ENCODE results near the gene MYPOP. TPM values are rescaled to one million over a fixed set of nuclear protein-coding genes. Genes with fewer than 3 reads are reported as not detected.

Gene MYPOP
- total RNA-seq, 2 experiments from 2014 or later, result 5.2 to 15.6 TPM

DNA sequence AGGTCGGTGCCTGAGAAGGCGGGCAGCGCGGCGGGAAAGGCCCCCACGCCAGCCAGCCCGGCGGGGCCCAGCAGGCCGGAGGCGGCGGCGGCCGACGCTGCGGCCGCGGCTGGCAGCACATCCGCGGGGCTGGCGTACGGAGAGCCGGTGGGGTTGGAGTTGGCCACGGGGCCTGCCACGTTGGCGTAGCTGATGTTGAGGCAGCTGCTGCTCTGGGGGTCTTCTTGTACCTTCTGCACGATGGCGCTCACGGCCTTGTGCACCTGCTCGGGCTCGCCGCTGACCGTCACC is 38.0 kb upstream of the MYPOP start:
- no peak for DNase-seq (ENCODE audit: low spot score)
- no peak for TF ChIP-seq EZH2phosphoT487 (IDR thresholded peaks at IDR 0.05; ENCODE audit: borderline replicate concordance, low read depth, low read length)
- TF ChIP-seq, protein P1, sequence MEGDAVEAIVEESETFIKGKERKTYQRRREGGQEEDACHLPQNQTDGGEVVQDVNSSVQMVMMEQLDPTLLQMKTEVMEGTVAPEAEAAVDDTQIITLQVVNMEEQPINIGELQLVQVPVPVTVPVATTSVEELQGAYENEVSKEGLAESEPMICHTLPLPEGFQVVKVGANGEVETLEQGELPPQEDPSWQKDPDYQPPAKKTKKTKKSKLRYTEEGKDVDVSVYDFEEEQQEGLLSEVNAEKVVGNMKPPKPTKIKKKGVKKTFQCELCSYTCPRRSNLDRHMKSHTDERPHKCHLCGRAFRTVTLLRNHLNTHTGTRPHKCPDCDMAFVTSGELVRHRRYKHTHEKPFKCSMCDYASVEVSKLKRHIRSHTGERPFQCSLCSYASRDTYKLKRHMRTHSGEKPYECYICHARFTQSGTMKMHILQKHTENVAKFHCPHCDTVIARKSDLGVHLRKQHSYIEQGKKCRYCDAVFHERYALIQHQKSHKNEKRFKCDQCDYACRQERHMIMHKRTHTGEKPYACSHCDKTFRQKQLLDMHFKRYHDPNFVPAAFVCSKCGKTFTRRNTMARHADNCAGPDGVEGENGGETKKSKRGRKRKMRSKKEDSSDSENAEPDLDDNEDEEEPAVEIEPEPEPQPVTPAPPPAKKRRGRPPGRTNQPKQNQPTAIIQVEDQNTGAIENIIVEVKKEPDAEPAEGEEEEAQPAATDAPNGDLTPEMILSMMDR (conservative IDR thresholded peaks at IDR 0.05; ENCODE audit: low read length), result no peak
- Histone ChIP-seq H3K79me2 (ENCODE audit: insufficient read depth, low read depth, low read length) (no peaks in the 10 kb centered on the region), H4K20me1 (ENCODE audit: insufficient read depth, low read length) (no peaks in the 10 kb centered on the region), H3K4me2 (ENCODE audit: low read length) (no peak overlapping the region), H2AFZ (ENCODE audit: low read length) (no peak overlapping the region), H3K9me2 (ENCODE audit: insufficient read depth, low read length) (no peaks in the 10 kb centered on the region), H3K4me1 (ENCODE audit: insufficient read depth, low read length, poor library complexity, severe bottlenecking) (no peaks in the 10 kb centered on the region), H3K9me3 (ENCODE audit: low read length) (no peaks in the 10 kb centered on the region), H3K4me3 (ENCODE audit: low read depth, low read length, poor library complexity, severe bottlenecking) (no peak overlapping the region), H3K36me3 (ENCODE audit: insufficient read depth, low read length) (no peaks in the 10 kb centered on the region), H3K27ac (ENCODE audit: low read depth, low read length, poor library complexity, severe bottlenecking) (no peak overlapping the region)
- intact Hi-C loops (cut with micrococcal nuclease; ENCODE audit: unreplicated experiment), result no loop called here
- ChIA-PET POLR2A (no interaction called here), CTCF (ENCODE audit: unreplicated experiment) (no interaction called here)
- no TSS peak for BruUV-seq (replicated peaks)

DNA sequence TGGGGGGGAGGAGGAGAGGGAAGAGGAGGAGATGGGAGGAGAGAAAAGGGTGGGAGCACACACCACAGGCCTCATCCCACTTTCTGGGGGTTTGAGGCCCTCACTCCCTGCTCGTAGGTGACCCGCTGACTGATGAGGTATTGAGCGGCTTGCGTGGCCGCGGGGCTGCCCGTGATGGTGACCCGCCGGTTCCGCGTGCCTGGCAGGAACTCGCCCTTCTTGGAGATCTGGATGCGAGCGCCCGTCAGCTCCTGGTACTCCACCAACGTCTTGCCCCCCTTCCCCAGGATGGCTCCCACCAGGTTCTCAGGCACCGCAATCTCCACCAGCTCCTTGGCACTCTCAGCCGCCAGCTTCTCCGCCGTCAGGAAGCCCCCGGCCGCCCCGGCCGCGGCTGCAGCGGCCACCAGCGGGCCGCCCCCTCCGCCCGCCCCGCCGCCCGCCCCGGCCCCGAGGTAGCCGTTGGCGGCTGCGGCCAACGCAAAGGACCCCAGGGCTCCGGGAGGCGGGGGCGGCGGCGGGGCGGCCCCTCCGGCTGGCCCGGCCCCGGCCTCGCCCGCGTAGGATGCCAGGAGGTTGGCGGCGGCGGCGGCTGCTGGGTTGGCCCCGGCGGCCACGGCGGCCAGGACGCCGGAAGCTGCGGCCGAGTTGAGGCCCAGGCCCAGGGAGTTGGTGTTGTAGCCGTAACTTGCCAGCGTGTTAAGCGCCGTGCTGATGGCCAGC is 37.5 kb upstream of the MYPOP start:
- Histone ChIP-seq H3K4me1 (ENCODE audit: insufficient read depth, low read length, poor library complexity, severe bottlenecking) (no peaks in the 10 kb centered on the region), H3K79me2 (ENCODE audit: insufficient read depth, low read depth, low read length) (no peaks in the 10 kb centered on the region), H3K9me2 (ENCODE audit: insufficient read depth, low read length) (no peaks in the 10 kb centered on the region), H3K9me3 (ENCODE audit: low read length) (no peaks in the 10 kb centered on the region), H3K36me3 (ENCODE audit: insufficient read depth, low read length) (no peaks in the 10 kb centered on the region), H3K4me2 (ENCODE audit: low read length) (no peak overlapping the region), H3K4me3 (ENCODE audit: low read depth, low read length, poor library complexity, severe bottlenecking) (no peak overlapping the region), H3K27ac (ENCODE audit: low read depth, low read length, poor library complexity, severe bottlenecking) (no peak overlapping the region), H2AFZ (ENCODE audit: low read length) (no peak overlapping the region), H4K20me1 (ENCODE audit: insufficient read depth, low read length) (no peaks in the 10 kb centered on the region)
- BruUV-seq (replicated peaks), result no TSS peak
- intact Hi-C loops (cut with micrococcal nuclease; ENCODE audit: unreplicated experiment), result no loop called here
- no peak for TF ChIP-seq EZH2phosphoT487 (IDR thresholded peaks at IDR 0.05; ENCODE audit: borderline replicate concordance, low read depth, low read length)
- TF ChIP-seq, protein P1 (conservative IDR thresholded peaks at IDR 0.05; ENCODE audit: low read length), result no peak
- ChIA-PET CTCF (ENCODE audit: unreplicated experiment) (interaction anchor here (0.6 kb wide), 1 partner anchor 1908 kb away, joined by 4 read pairs; no protein-coding TSS in a partner anchor), POLR2A (no interaction called here)
- no peak for DNase-seq (ENCODE audit: low spot score)

DNA sequence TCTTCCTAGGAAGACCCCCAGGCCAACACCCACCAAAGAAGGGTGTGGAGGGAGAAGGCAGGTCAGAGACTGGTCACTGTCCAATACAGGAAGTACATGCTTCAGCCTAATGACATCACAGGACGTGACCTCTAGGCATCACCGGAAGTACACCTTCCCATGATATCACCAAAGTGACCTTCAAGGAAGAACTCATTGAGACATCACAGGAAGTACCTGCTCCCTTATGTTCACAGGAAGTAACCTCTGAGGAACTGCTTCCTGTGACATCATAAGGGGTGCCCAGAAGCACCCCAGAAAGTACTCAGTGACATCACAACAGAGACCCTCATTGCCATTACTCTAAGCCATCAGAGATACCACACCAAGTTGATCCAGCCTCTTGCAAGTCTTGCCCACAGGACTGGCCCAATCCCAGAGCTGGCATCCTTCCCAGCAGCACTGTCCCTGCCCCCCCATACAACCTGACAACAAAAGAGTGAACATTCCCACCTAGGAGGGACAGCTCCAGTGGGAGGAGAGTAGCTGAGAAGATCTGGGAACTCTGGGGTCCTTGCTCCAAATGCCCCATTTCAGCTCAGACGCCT is 36.4 kb upstream of the MYPOP start:
- Histone ChIP-seq H3K4me3 (ENCODE audit: low read depth, low read length, poor library complexity, severe bottlenecking) (no peak overlapping the region), H3K36me3 (ENCODE audit: insufficient read depth, low read length) (no peaks in the 10 kb centered on the region), H3K27ac (ENCODE audit: low read depth, low read length, poor library complexity, severe bottlenecking) (no peak overlapping the region), H2AFZ (ENCODE audit: low read length) (peak overlapping the region; percentile 1; the same call in 1 of the 2 replicates), H3K9me2 (ENCODE audit: insufficient read depth, low read length) (no peaks in the 10 kb centered on the region), H3K4me1 (ENCODE audit: insufficient read depth, low read length, poor library complexity, severe bottlenecking) (no peaks in the 10 kb centered on the region), H3K4me2 (ENCODE audit: low read length) (no peak overlapping the region), H3K79me2 (ENCODE audit: insufficient read depth, low read depth, low read length) (no peaks in the 10 kb centered on the region), H4K20me1 (ENCODE audit: insufficient read depth, low read length) (no peaks in the 10 kb centered on the region), H3K9me3 (ENCODE audit: low read length) (no peaks in the 10 kb centered on the region)
- DNase-seq (ENCODE audit: low spot score), result no peak
- TF ChIP-seq, protein P1 (conservative IDR thresholded peaks at IDR 0.05; ENCODE audit: low read length), result no peak
- no peak for TF ChIP-seq EZH2phosphoT487 (IDR thresholded peaks at IDR 0.05; ENCODE audit: borderline replicate concordance, low read depth, low read length)
- no TSS peak for BruUV-seq (replicated peaks)
- intact Hi-C loops (cut with micrococcal nuclease; ENCODE audit: unreplicated experiment), result no loop called here
- POLR2A ChIA-PET, result interaction anchor here (0.7 kb wide), 1 partner anchor 19 kb away, joined by 4 read pairs; no protein-coding TSS in a partner anchor
- CTCF ChIA-PET (ENCODE audit: unreplicated experiment), result interaction anchor here (0.6 kb wide), 1 partner anchor 1909 kb away, joined by 4 read pairs; no protein-coding TSS in a partner anchor
